Esophagus (tissue), 2 donors: Measurements from ENCODE around the gene TMC5. TPM values are rescaled to one million over a fixed set of nuclear protein-coding genes. Genes with fewer than 3 reads are reported as not detected.

Source experiments
- H3K27ac ChIP-seq, 2 donors: one replicate each; pipeline ENCODE4 v1.5.1; 2013; ENCODE audit warnings: low read depth in 2 of 2, mild to moderate bottlenecking in 2 of 2, inconsistent platforms in 1 of 2, low read length in 1 of 2, moderate library complexity in 1 of 2
- H3K27me3 ChIP-seq, 2 donors: one replicate each; pipeline ENCODE4 v1.6.1; 2013; ENCODE audit warnings: low read length in 2 of 2, control low read depth in 1 of 2, mild to moderate bottlenecking in 1 of 2; ENCODE audit not compliant: insufficient read depth in 2 of 2, control insufficient read depth in 1 of 2
- H3K36me3 ChIP-seq, 2 donors: one replicate each; pipeline ENCODE4 v1.6.1; 2013; ENCODE audit warnings: low read length in 1 of 2; ENCODE audit not compliant: control insufficient read depth in 2 of 2, insufficient read depth in 2 of 2
- H3K4me1 ChIP-seq, 2 donors: one replicate each; pipeline ENCODE4 v1.6.1; 2013; ENCODE audit warnings: low read length in 1 of 2; ENCODE audit not compliant: control insufficient read depth in 2 of 2, insufficient read depth in 2 of 2
- H3K4me3 ChIP-seq, 2 donors: one replicate each; pipeline ENCODE4 v1.5.1; 2013; ENCODE audit warnings: low read length in 2 of 2, mild to moderate bottlenecking in 2 of 2, low read depth in 1 of 2, moderate library complexity in 1 of 2
- H3K9me3 ChIP-seq, 2 donors: one replicate each; pipeline ENCODE4 v1.6.1; 2013; ENCODE audit warnings: mild to moderate bottlenecking in 2 of 2, low read depth in 1 of 2, low read length in 1 of 2, moderate library complexity in 1 of 2; ENCODE audit not compliant: control insufficient read depth in 2 of 2, insufficient read depth in 1 of 2
- WGBS, 2 donors: extraction: QIAGEN DNeasy Blood & Tissue Kit; methylation state at CpG; one replicate each; pipeline ENCODE4 v1.1.7; 2013; 5-methylcytosine and 5-hydroxymethylcytosine counted together
- polyA plus RNA-seq, 2 donors: library from polyadenylated mRNA; stranded (reverse); fragments of 200-250 nt; gene quantifications; one replicate each; pipeline ENCODE4 v1.2.3, GENCODE V29; 2013
- donor health status: healthy with polysubstance abuse.
- donor health status: Bipolar disorder and iron deficiency.

The TMC5 gene
- polyA plus RNA-seq, 2 donors = 0.18 to 0.42 TPM

DNA sequence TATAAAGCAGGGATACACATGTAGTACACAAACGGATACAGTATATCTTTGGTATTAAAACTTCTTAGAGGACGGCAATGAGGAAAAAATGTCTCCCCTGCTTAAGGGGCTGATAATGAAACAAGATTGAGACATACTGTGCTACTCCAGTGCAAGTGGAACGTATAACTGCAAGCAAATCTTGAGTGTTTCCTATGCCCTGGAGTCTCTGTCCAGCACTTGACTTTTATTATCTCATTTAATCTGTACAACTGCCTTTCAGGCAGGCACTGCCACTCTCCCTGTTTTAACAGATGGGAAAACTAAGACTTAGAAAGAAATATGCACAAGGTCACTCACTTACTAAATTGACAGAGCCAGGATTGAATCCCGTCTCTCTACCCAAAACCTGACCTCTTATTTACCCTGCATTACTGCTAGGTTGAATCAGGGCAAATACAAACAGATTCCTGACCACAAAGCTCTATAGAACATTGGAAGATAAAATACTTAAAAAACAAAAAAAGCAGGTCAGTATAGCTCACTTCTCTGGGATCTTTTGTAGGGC, 28.7 kb downstream of the TMC5 start:
- Histone ChIP-seq H3K36me3 (no peaks in the 10 kb centered on the region), H3K27ac (no peak overlapping the region), H3K9me3 (no peaks in the 10 kb centered on the region), H3K4me1 (no peaks in the 10 kb centered on the region), H3K4me3 (no peak overlapping the region), H3K27me3 (no peaks in the 10 kb centered on the region)
- 74 to 77% methylated on average over 4 of the region's 4 CpGs for WGBS, 2 donors

DNA sequence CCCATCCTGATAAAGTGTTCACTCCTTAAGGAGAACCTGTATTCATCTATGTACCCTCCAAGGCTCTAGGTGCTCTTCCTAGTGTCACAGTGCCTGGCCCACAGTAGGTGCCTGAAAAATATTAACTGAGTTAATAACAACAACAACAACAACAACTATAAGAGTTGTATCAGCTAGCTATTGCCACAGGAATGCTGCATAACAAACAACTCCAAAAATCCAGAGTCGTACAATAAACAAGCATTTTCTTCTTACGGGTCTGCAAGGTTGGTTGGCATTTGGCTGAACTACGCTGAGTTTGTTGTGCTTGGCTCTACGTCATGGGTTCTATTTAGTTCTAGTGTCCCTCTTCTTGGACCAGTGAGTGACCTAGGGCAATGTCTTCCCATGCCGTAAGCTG, 29.2 kb downstream of the TMC5 start:
- H3K27me3 ChIP-seq = no peaks in the 10 kb centered on the region
- H3K4me1 ChIP-seq = no peaks in the 10 kb centered on the region
- 94 to 95% methylated on average over 5 of the region's 5 CpGs for WGBS, 2 donors
- H3K4me3 ChIP-seq = no peak overlapping the region
- H3K27ac ChIP-seq = no peak overlapping the region
- H3K36me3 ChIP-seq = no peaks in the 10 kb centered on the region
- no peaks in the 10 kb centered on the region for H3K9me3 ChIP-seq

DNA sequence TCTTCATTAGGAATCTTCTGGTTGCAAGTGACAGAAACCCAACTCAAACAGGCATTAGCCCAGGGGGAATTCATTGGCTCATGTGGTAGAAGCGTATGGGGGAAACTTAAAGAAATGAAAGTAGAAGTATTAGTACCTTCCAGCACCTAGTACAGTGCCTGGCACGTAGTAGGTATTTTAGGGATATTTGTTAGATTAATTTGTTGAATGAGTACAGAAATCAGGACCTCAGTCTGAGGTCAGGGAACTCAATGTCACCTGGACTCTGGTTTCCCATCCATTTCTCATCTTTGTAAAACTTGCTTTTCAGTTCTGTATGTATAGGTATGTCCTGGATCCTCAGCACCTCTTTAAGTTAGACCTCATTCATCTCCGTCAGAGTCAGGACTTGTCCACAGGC, 32.5 kb downstream of the TMC5 start:
- H3K9me3 ChIP-seq = no peaks in the 10 kb centered on the region
- no peaks in the 10 kb centered on the region for H3K36me3 ChIP-seq
- H3K4me1 ChIP-seq = no peaks in the 10 kb centered on the region
- H3K4me3 ChIP-seq = no peak overlapping the region
- H3K27ac ChIP-seq = no peak overlapping the region
- H3K27me3 ChIP-seq = no peaks in the 10 kb centered on the region
- 71 to 90% methylated on average over 3 of the region's 3 CpGs for WGBS, 2 donors

DNA sequence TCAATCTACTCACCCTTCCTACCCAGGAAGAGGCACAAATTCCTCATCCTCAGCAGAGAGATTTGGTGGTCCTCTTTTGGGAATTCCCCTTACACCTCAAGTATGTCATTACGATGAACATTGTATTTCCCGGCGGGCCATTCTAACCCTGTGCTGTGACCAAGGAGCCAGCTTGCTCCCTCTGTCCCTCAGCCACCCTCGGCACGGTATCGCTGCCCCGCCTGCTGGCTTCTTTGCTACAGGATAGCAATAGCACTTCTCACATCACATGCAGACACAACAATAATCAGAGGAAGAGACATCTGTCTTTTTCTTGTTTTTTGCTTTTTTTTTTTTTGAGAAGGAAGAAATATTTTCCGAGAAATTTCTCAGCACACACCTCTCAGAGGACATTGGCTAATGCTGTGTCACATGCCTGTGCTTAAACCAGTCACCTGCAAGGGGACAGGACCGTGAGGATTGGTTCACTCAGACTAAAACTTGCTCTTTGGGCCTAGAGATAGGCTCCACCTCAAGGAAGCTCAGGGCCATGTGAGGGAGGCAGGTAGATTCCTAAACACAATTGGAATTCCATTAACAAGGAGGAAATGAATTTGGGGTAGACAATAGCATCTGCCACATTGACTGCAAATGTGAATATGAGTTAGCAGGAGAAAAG, 41.2 kb downstream of the TMC5 start:
- Histone ChIP-seq H3K27me3 (no peaks in the 10 kb centered on the region), H3K4me3 (no peak overlapping the region), H3K36me3 (no peaks in the 10 kb centered on the region), H3K9me3 (no peaks in the 10 kb centered on the region), H3K27ac (no peak overlapping the region), H3K4me1 (no peaks in the 10 kb centered on the region)
- WGBS, 2 donors = 78 to 84% methylated on average over 9 of the region's 9 CpGs

DNA sequence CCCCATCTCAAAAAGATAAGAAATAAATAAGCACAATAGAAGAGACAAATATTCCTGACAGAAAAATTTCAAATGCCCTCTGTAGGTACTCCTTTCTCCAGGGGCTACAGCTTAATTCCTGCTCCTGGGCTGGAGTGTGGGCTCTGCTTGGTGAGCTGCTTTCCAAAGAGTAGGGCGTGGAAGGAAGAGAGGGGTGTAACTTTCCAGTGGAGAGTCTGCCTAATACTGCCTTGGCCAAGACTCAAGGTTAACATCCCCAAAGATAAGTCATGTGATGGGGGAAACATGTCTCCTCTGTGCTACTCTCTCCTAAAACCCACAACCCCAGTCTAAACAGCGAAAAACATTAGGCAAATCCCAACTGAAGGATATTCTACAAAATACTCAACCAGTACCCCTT, 42.7 kb downstream of the TMC5 start:
- Histone ChIP-seq H3K27me3 (no peaks in the 10 kb centered on the region), H3K4me3 (no peak overlapping the region), H3K4me1 (no peaks in the 10 kb centered on the region), H3K27ac (no peak overlapping the region), H3K36me3 (no peaks in the 10 kb centered on the region), H3K9me3 (no peaks in the 10 kb centered on the region)
- WGBS, 2 donors = 88% methylated on average over 2 of the region's 2 CpGs

DNA sequence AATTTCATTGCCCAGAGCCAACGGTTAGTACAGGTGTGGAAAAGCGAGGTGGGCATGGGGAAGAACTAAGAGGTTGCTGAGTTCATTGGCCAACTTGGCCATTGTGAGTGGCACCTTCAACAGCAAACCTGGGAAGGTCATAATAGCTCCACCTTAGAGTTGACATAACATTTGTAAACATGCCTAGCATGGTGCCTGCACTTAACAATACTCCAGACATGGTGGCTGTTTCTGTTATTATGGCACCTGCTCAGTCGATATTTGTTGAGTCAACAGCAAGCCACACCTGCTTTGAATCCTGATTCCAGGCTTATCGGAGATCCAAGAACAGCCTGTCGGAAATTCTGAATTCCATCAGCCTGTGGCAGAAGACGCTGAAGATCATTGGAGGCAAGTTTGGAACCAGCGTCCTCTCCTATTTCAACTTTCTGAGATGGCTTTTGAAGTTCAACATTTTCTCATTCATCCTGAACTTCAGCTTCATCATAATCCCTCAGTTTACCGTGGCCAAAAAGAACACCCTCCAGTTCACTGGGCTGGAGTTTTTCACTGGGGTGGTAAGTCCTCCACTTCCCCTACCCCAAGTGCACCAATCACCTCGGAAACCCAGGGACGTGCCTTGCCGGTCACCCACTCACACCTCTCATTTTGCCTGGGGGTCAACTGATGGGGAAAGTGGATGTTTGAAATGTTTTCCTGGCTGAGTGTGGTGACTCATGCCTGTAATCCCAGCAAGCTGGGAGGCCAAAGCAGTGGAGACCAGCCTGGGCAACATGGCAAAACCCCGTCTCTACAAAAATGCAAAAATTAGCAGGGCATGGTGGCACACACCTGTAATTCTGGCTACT, 46.0 kb downstream of the TMC5 start:
- no peaks in the 10 kb centered on the region for H3K36me3 ChIP-seq

DNA sequence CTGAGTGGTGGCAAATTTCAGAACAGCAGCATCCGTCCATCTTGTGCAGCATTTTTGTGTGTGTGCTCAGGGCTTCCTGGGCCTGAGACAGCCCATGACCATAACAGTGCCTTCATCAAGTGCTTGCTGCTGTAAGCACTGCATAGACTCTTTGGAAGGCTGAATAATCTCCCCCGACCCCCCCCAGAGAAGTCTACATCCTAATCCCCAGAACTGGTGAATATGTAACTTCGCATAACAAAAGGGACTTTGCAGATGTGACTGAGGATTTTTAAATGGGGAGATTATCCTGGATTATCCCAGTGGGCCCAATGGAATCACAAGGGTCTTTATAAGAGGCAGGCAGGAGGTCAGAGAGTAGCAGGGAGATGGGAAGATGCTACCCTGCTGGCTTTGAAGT, 50.6 kb downstream of the TMC5 start:
- Histone ChIP-seq H3K27me3 (no peaks in the 10 kb centered on the region), H3K4me3 (no peak overlapping the region), H3K9me3 (no peaks in the 10 kb centered on the region), H3K27ac (no peak overlapping the region), H3K4me1 (no peaks in the 10 kb centered on the region), H3K36me3 (no peaks in the 10 kb centered on the region)
- 75 to 92% methylated on average over 3 of the region's 3 CpGs for WGBS, 2 donors

More for the DNA sequence above, 46.0 kb downstream of the TMC5 start:
- no peak overlapping the region for H3K27ac ChIP-seq
- 83 to 85% methylated on average over 12 of the region's 12 CpGs for WGBS, 2 donors
- H3K9me3 ChIP-seq = no peaks in the 10 kb centered on the region
- H3K4me1 ChIP-seq = no peaks in the 10 kb centered on the region
- no peaks in the 10 kb centered on the region for H3K27me3 ChIP-seq
- H3K4me3 ChIP-seq = no peak overlapping the region

DNA sequence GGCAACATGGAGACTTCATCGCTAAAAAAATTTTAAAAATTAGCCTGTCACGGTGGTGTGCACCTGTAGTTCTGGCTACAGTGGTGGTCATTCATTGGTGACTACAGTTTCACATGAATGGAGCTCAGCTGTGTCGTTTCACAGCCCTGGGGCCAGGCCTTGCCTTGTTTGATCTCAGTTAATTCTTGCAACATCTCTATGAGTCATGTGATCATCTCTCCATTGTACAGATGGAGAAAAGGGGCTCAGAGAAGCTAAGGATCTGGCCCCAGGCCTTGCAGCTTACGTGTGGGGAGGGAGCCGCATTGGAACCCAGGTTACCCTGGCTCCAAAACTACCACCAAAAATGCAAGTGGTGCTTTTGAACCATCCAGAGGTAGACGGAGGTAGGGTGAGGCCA, 54.8 kb downstream of the TMC5 start:
- WGBS, 2 donors = 65 to 72% methylated on average over 6 of the region's 6 CpGs
- Histone ChIP-seq H3K4me1 (no peaks in the 10 kb centered on the region), H3K4me3 (no peak overlapping the region), H3K27me3 (no peaks in the 10 kb centered on the region), H3K9me3 (no peaks in the 10 kb centered on the region), H3K27ac (no peak overlapping the region), H3K36me3 (no peaks in the 10 kb centered on the region)

DNA sequence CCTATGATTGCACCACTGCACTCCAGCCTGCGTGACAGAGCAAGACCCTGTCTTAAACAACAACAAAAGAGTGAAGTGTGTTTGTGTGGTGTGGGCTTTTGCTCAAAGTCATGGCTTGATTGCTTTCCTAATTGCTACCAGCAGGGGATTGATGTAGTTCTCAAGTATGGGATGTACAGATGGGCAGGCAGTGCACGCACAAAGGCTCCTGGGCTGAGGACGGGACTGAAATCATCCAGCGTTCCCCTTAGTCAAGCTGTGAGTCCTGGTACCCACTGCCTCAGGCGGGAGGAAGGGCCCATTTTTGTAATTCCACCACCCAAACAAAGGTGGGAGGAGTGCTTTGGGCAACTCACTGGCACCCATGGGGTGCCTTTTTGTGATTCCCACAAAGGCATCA, 56.9 kb downstream of the TMC5 start:
- no peak overlapping the region for H3K4me3 ChIP-seq
- WGBS, 2 donors = 84 to 85% methylated on average over 5 of the region's 5 CpGs
- no peaks in the 10 kb centered on the region for H3K36me3 ChIP-seq

More for the DNA sequence above, 56.9 kb downstream of the TMC5 start:
- Histone ChIP-seq H3K9me3 (no peaks in the 10 kb centered on the region), H3K27ac (no peak overlapping the region), H3K4me1 (no peaks in the 10 kb centered on the region), H3K27me3 (no peaks in the 10 kb centered on the region)
